Neuronal stem cell (in vitro differentiated cells): Measurements from ENCODE around the gene SLC25A43.

Experiments used
- DNase-seq: peaks from one replicate; pipeline ENCODE4 v3.0.0-alpha.2; 2013; ENCODE audit warnings: low spot score
- H2AFZ ChIP-seq: one replicate; pipeline ENCODE4 v1.6.1; 2013; ENCODE audit warnings: mild to moderate bottlenecking, low read length, inconsistent platforms
- H2AK5ac ChIP-seq: 2 replicates; pipeline ENCODE4 v1.6.1; 2013; ENCODE audit warnings: low read depth, mild to moderate bottlenecking, inconsistent platforms, low read length, moderate library complexity, mixed read lengths
- H2BK120ac ChIP-seq: 2 replicates; pipeline ENCODE4 v1.6.1; 2013; ENCODE audit warnings: low read depth, mild to moderate bottlenecking, inconsistent platforms, low read length, moderate library complexity, mixed read lengths
- H2BK12ac ChIP-seq: one replicate; pipeline ENCODE4 v1.6.1; 2013; ENCODE audit warnings: low read length, inconsistent platforms
- H2BK15ac ChIP-seq: 2 replicates; pipeline ENCODE4 v1.6.1; 2013; ENCODE audit warnings: mild to moderate bottlenecking, low read length, inconsistent platforms, mixed read lengths
- H2BK5ac ChIP-seq: one replicate; pipeline ENCODE4 v1.6.1; 2013; ENCODE audit warnings: inconsistent platforms, mild to moderate bottlenecking, low read length, moderate library complexity
- H3K14ac ChIP-seq: one replicate; pipeline ENCODE4 v1.6.1; 2013; ENCODE audit warnings: low read length, inconsistent platforms
- H3K18ac ChIP-seq: 2 replicates; pipeline ENCODE4 v1.6.1; 2013; ENCODE audit warnings: low read length, inconsistent platforms
- H3K23ac ChIP-seq: 2 replicates; pipeline ENCODE4 v1.6.1; 2013; ENCODE audit warnings: low read depth, mild to moderate bottlenecking, mixed read lengths, low read length, inconsistent platforms; ENCODE audit not compliant: poor library complexity
- H3K27ac ChIP-seq: replicated peaks from 3 replicates; pipeline ENCODE4 v1.5.1; 2013; ENCODE audit warnings: low read length, inconsistent platforms
- H3K27me3 ChIP-seq, 3 experiments: 2 replicates each; pipeline ENCODE4 v1.6.1; 2013; ENCODE audit warnings: low read length in 3 of 3, mild to moderate bottlenecking in 2 of 3, inconsistent platforms in 1 of 3, low read depth in 1 of 3, mixed read lengths in 1 of 3, moderate library complexity in 1 of 3; ENCODE audit not compliant: control insufficient read depth in 3 of 3, insufficient read depth in 3 of 3
- H3K36me3 ChIP-seq, 2 donors: replicated peaks in 1 of 2; 2 replicates each; pipeline ENCODE4 v1.6.1; 2013; ENCODE audit warnings: low read length in 2 of 2; ENCODE audit not compliant: control insufficient read depth in 2 of 2, insufficient read depth in 2 of 2
- H3K4ac ChIP-seq: 2 replicates; pipeline ENCODE4 v1.6.1; 2013; ENCODE audit warnings: inconsistent platforms, mild to moderate bottlenecking, low read length, moderate library complexity
- H3K4me1 ChIP-seq, 2 donors: 1 replicate in 1 of 2; 2 replicates in 1 of 2; pipeline ENCODE4 v1.6.1; 2013; ENCODE audit warnings: low read length in 2 of 2, low read depth in 1 of 2; ENCODE audit not compliant: control insufficient read depth in 2 of 2, insufficient read depth in 1 of 2
- H3K4me2 ChIP-seq: one replicate; pipeline ENCODE4 v1.6.1; 2013; ENCODE audit warnings: mild to moderate bottlenecking, low read length, inconsistent platforms; ENCODE audit not compliant: insufficient read depth, poor library complexity, severe bottlenecking
- H3K4me3 ChIP-seq, 2 donors: 2 replicates each; pipeline ENCODE4 v1.5.1; 2013; ENCODE audit warnings: low read length in 2 of 2, mild to moderate bottlenecking in 2 of 2, inconsistent platforms in 1 of 2, moderate library complexity in 1 of 2
- H3K79me1 ChIP-seq: one replicate; pipeline ENCODE4 v1.6.1; 2013; ENCODE audit warnings: low read depth, mild to moderate bottlenecking, inconsistent platforms, low read length, moderate library complexity
- H3K9ac ChIP-seq: one replicate; pipeline ENCODE4 v1.6.1; 2013; ENCODE audit warnings: mild to moderate bottlenecking, low read depth, low read length, inconsistent platforms; ENCODE audit not compliant: poor library complexity
- H3K9me3 ChIP-seq, 2 donors: replicated peaks in 1 of 2; 2 replicates each; pipeline versions ENCODE3 to v1.6.1; 2013; ENCODE audit warnings: low read length in 2 of 2, mild to moderate bottlenecking in 2 of 2, inconsistent platforms in 1 of 2, low read depth in 1 of 2, mixed read lengths in 1 of 2, moderate library complexity in 1 of 2; ENCODE audit not compliant: control insufficient read depth in 2 of 2, insufficient read depth in 1 of 2
- H4K8ac ChIP-seq: one replicate; pipeline ENCODE4 v1.6.1; 2013; ENCODE audit warnings: low read depth, mild to moderate bottlenecking, inconsistent platforms, low read length, moderate library complexity
- H4K91ac ChIP-seq: one replicate; pipeline ENCODE4 v1.6.1; 2013; ENCODE audit warnings: low read length, low read depth, mild to moderate bottlenecking, inconsistent platforms; ENCODE audit not compliant: poor library complexity
- WGBS, 2 donors: extraction: QIAGEN DNeasy Blood & Tissue Kit; methylation state at CpG; one replicate each; pipeline ENCODE4 v1.1.7; 2013; ENCODE audit warnings: missing lambda C conversion rate in 2 of 2, mixed read lengths in 1 of 2; ENCODE audit not compliant: insufficient read length in 2 of 2, insufficient replicate concordance in 1 of 2; ENCODE audit errors: extremely low coverage in 2 of 2; 5-methylcytosine and 5-hydroxymethylcytosine counted together

SLC25A43 gene

GRCh38 chrX:119467842-119468550 lies 68.9 kb downstream of the SLC25A43 start, which contains the start of gene SLC25A5:
Gene SLC25A5, plus strand, starts transcription at chrX:119468444. Its CDS starts 72 bp downstream, at chrX:119468516.
- no peak within 1 kb of the TSS for H4K8ac ChIP-seq
- peak within 1 kb of the TSS; percentile 86 to 97 for H3K4me3 ChIP-seq
- no peak within 1 kb of the TSS for H4K91ac ChIP-seq
- WGBS, 2 donors, result no CpG with 5 or more reads among the region's 46 CpGs
- peak; percentile 72 for DNase-seq
- peak within 1 kb of the TSS; percentile 88 for H3K9ac ChIP-seq
- peaks cover 9 to 18% of the 10 kb centered on the region in 2 donors for H3K36me3 ChIP-seq
- H2BK5ac ChIP-seq, result peak within 1 kb of the TSS; percentile 39
- H2AK5ac ChIP-seq, result no peak within 1 kb of the TSS
- H2AFZ ChIP-seq, result peak within 1 kb of the TSS; percentile 86
- no peak within 1 kb of the TSS for H2BK15ac ChIP-seq
- H3K27ac ChIP-seq, result no peak within 1 kb of the TSS
- peaks cover 0 to 4% of the 10 kb centered on the region in 2 donors for H3K4me1 ChIP-seq
- H3K4me2 ChIP-seq, result peak within 1 kb of the TSS; percentile 62
- H3K27me3 ChIP-seq, result no peaks in the 10 kb centered on the region
- no peak within 1 kb of the TSS for H2BK12ac ChIP-seq
- no peaks in the 10 kb centered on the region for H3K9me3 ChIP-seq
- no peak within 1 kb of the TSS for H3K14ac ChIP-seq
- no peak within 1 kb of the TSS for H3K4ac ChIP-seq
- H3K23ac ChIP-seq, result peak within 1 kb of the TSS; percentile 65
- peak within 1 kb of the TSS; percentile 89 for H3K18ac ChIP-seq
- H2BK120ac ChIP-seq, result no peak within 1 kb of the TSS
- no peaks in the 10 kb centered on the region for H3K79me1 ChIP-seq

- H3K4me3 ChIP-seq, result peak overlapping the region; percentile 86 to 97
- H4K91ac ChIP-seq, result no peak overlapping the region
- H2BK12ac ChIP-seq, result no peak overlapping the region
- peak overlapping the region; percentile 62 for H3K4me2 ChIP-seq
- no peak overlapping the region for H4K8ac ChIP-seq
- H2BK5ac ChIP-seq, result peak overlapping the region; percentile 39
- peak overlapping the region; percentile 86 for H2AFZ ChIP-seq
- no peaks in the 10 kb centered on the region for H3K9me3 ChIP-seq
- peak; percentile 78 for DNase-seq
- H3K9ac ChIP-seq, result peak overlapping the region; percentile 88
- H3K4ac ChIP-seq, result no peak overlapping the region
- no peak overlapping the region for H3K14ac ChIP-seq
- H2BK120ac ChIP-seq, result no peak overlapping the region
- H3K27me3 ChIP-seq, result no peaks in the 10 kb centered on the region
- no CpG with 5 or more reads among the region's 78 CpGs for WGBS, 2 donors
- peak overlapping the region; percentile 89 for H3K18ac ChIP-seq
- H3K23ac ChIP-seq, result peak overlapping the region; percentile 65
- no peak overlapping the region for H3K27ac ChIP-seq
- no peak overlapping the region for H2BK15ac ChIP-seq
- H3K4me1 ChIP-seq, result peaks cover 0 to 4% of the 10 kb centered on the region in 2 donors
- H3K79me1 ChIP-seq, result no peaks in the 10 kb centered on the region
- H3K36me3 ChIP-seq, result peaks cover 9 to 18% of the 10 kb centered on the region in 2 donors
- H2AK5ac ChIP-seq, result no peak overlapping the region
Measured at GRCh38 chrX:119468551-119469312, 69.6 kb downstream of the SLC25A43 start.

- Histone ChIP-seq H4K91ac (no peak overlapping the region), H2BK5ac (no peak overlapping the region), H3K4me1 (peaks cover 0 to 4% of the 10 kb centered on the region in 2 donors), H2BK120ac (no peak overlapping the region), H2AFZ (no peak overlapping the region), H3K27ac (no peak overlapping the region), H2BK12ac (no peak overlapping the region), H3K23ac (no peak overlapping the region), H2BK15ac (no peak overlapping the region), H4K8ac (no peak overlapping the region), H3K9ac (peak overlapping the region; percentile 70), H2AK5ac (no peak overlapping the region), H3K14ac (no peak overlapping the region), H3K9me3 (no peaks in the 10 kb centered on the region), H3K36me3 (peaks cover 9 to 18% of the 10 kb centered on the region in 2 donors), H3K27me3 (no peaks in the 10 kb centered on the region), H3K4ac (no peak overlapping the region), H3K18ac (no peak overlapping the region), H3K4me2 (peak overlapping the region; percentile 40), H3K79me1 (no peaks in the 10 kb centered on the region), H3K4me3 (peak overlapping the region; percentile 85 to 86)
- WGBS, 2 donors, result no CpG with 5 or more reads among the region's 8 CpGs
- no peak for DNase-seq
Measured at GRCh38 chrX:119469313-119469635, 70.1 kb downstream of the SLC25A43 start.
